H1 (cell line): Measurements from ENCODE around the gene COX7C. TPM values are rescaled to one million over a fixed set of nuclear protein-coding genes. Genes with fewer than 3 reads are reported as not detected.

Source experiments
- CTCF ChIA-PET: fragments of 300-600 bp; sonication (Branson Sonifier 250); formaldehyde crosslinking; loops from one replicate; lab custom pipeline; 2021; ENCODE audit not compliant: partially characterized antibody; lab: Charles Lee
- POLR2A ChIA-PET: fragments of 300-600 bp; sonication (Branson Sonifier 250); formaldehyde crosslinking; loops from one replicate; lab custom pipeline; 2021; ENCODE audit warnings: inconsistent platforms; ENCODE audit not compliant: partially characterized antibody; lab: Charles Lee
- DNase-seq, 2 experiments: peaks; one replicate each; pipeline versions ENCODE4 v3.0.0 to v3.0.0-alpha.2; 2010 to 2022; ENCODE audit warnings: low spot score in 2 of 2, low read depth in 1 of 2, mixed read lengths in 1 of 2
- FAIRE-seq: peaks from 2 replicates; lab custom pipeline; 2011; peaks lifted over from hg19 to GRCh38; lab: Jason Lieb, UNC
- H2AFZ ChIP-seq: 2 replicates; pipeline ENCODE4 v1.8.1; 2012; ENCODE audit warnings: low read length, inconsistent platforms
- H2AK5ac ChIP-seq: 2 replicates; pipeline ENCODE4 v1.6.1; 2013; ENCODE audit warnings: low read depth, low read length
- H2BK120ac ChIP-seq: replicated peaks from 2 replicates; pipeline ENCODE3; 2013; ENCODE audit warnings: low read depth, low read length, inconsistent platforms
- H2BK12ac ChIP-seq: 2 replicates; pipeline ENCODE4 v1.6.1; 2013; ENCODE audit warnings: low read depth, low read length
- H2BK15ac ChIP-seq: 2 replicates; pipeline ENCODE4 v1.6.1; 2013; ENCODE audit warnings: low read length
- H2BK20ac ChIP-seq: 2 replicates; pipeline ENCODE4 v1.6.1; 2013; ENCODE audit warnings: low read length
- H2BK5ac ChIP-seq: 2 replicates; pipeline ENCODE4 v1.6.1; 2013; ENCODE audit warnings: low read depth, low read length
- H3K14ac ChIP-seq: 2 replicates; pipeline ENCODE4 v1.6.1; 2013; ENCODE audit warnings: inconsistent platforms; ENCODE audit not compliant: insufficient read length
- H3K18ac ChIP-seq: 2 replicates; pipeline ENCODE4 v1.6.1; 2013; ENCODE audit warnings: low read length; ENCODE audit errors: extremely low read depth
- H3K23ac ChIP-seq: 2 replicates; pipeline ENCODE4 v1.6.1; 2013; ENCODE audit warnings: inconsistent platforms; ENCODE audit not compliant: insufficient read length
- H3K23me2 ChIP-seq: 2 replicates; pipeline ENCODE4 v1.6.1; 2013; ENCODE audit warnings: low read depth, low read length
- H3K27ac ChIP-seq: 2 replicates; pipeline ENCODE4 v1.6.1; 2011; ENCODE audit warnings: low read depth, low read length, inconsistent platforms
- H3K27me3 ChIP-seq, 4 experiments: replicated peaks in 1 of 4; 1 replicate in 1 of 4; 2 replicates in 3 of 4; pipeline versions ENCODE4 v1.6.1 to v1.8.1; 2011 to 2013; ENCODE audit warnings: low read length in 3 of 4, mild to moderate bottlenecking in 3 of 4, inconsistent platforms in 2 of 4, mixed read lengths in 2 of 4, moderate library complexity in 1 of 4; ENCODE audit not compliant: control insufficient read depth in 3 of 4, insufficient read depth in 3 of 4; ENCODE audit errors: extremely low read depth in 1 of 4
- H3K36me3 ChIP-seq, 4 experiments: 2 replicates each; pipeline versions ENCODE4 v1.6.1 to v1.8.1; 2011 to 2013; ENCODE audit warnings: mild to moderate bottlenecking in 4 of 4, low read length in 3 of 4, moderate library complexity in 2 of 4, control low read depth in 1 of 4, inconsistent platforms in 1 of 4; ENCODE audit not compliant: insufficient read depth in 4 of 4, control insufficient read depth in 2 of 4
- H3K4ac ChIP-seq: replicated peaks from 2 replicates; pipeline ENCODE3; 2013; ENCODE audit warnings: low read length, low read depth, mixed read lengths, inconsistent platforms; ENCODE audit not compliant: insufficient read length
- H3K4me1 ChIP-seq, 4 experiments: replicated peaks in 1 of 4; 1 replicate in 1 of 4; 2 replicates in 3 of 4; pipeline versions ENCODE4 v1.6.1 to v1.8.1; 2011 to 2013; ENCODE audit warnings: low read length in 3 of 4, inconsistent platforms in 2 of 4, mixed read lengths in 1 of 4; ENCODE audit not compliant: insufficient read depth in 4 of 4, control insufficient read depth in 3 of 4
- H3K4me2 ChIP-seq, 2 experiments: 2 replicates each; pipeline versions ENCODE4 v1.6.1 to v1.8.1; 2011 to 2013; ENCODE audit warnings: low read depth in 2 of 2, low read length in 2 of 2, control low read depth in 1 of 2, inconsistent platforms in 1 of 2, mild to moderate bottlenecking in 1 of 2; ENCODE audit not compliant: insufficient read depth in 1 of 2
- H3K4me3 ChIP-seq, 4 experiments: fragments of 200-600, 300-600 bp in 1 of 4; sonication (generic), shearing (Covaris generic), sonication (Bioruptor Twin) in 1 of 4; 2 replicates each; pipeline versions ENCODE4 v1.5.1 to v1.8.1; 2011 to 2016; ENCODE audit warnings: low read length in 4 of 4, low read depth in 3 of 4, control low read depth in 2 of 4, inconsistent platforms in 2 of 4, mild to moderate bottlenecking in 2 of 4, mixed read lengths in 1 of 4, moderate library complexity in 1 of 4; ENCODE audit not compliant: insufficient read depth in 2 of 4; ENCODE audit errors: extremely low read depth in 1 of 4
- H3K56ac ChIP-seq: replicated peaks from 2 replicates; pipeline ENCODE3; 2013; ENCODE audit warnings: low read depth, mild to moderate bottlenecking, mixed read lengths, low read length, inconsistent platforms; ENCODE audit not compliant: insufficient read length
- H3K79me1 ChIP-seq: 2 replicates; pipeline ENCODE4 v1.6.1; 2013; ENCODE audit warnings: low read depth, low read length, control low read depth
- H3K79me2 ChIP-seq, 2 experiments: 2 replicates each; pipeline versions ENCODE4 v1.6.1 to v1.8.1; 2012 to 2013; ENCODE audit warnings: low read length in 2 of 2, mild to moderate bottlenecking in 2 of 2, inconsistent platforms in 1 of 2; ENCODE audit not compliant: insufficient read depth in 2 of 2, control insufficient read depth in 1 of 2
- H3K9ac ChIP-seq, 4 experiments: replicated peaks in 1 of 4; 1 replicate in 1 of 4; 2 replicates in 3 of 4; pipeline versions ENCODE4 v1.6.1 to v1.8.1; 2011 to 2013; ENCODE audit warnings: low read depth in 3 of 4, low read length in 3 of 4, control low read depth in 2 of 4, mild to moderate bottlenecking in 2 of 4, moderate library complexity in 2 of 4, inconsistent platforms in 1 of 4; ENCODE audit errors: extremely low read depth in 1 of 4
- H3K9me3 ChIP-seq, 2 experiments: 2 replicates each; pipeline versions ENCODE4 v1.6.1 to v1.8.1; 2012 to 2013; ENCODE audit warnings: mild to moderate bottlenecking in 2 of 2, moderate library complexity in 2 of 2, control low read depth in 1 of 2, inconsistent platforms in 1 of 2, low read depth in 1 of 2, low read length in 1 of 2, mixed read lengths in 1 of 2; ENCODE audit not compliant: insufficient read depth in 2 of 2
- H4K20me1 ChIP-seq, 2 experiments: replicated peaks in 1 of 2; 2 replicates each; pipeline versions ENCODE3 to v1.8.1; 2011 to 2013; ENCODE audit warnings: inconsistent platforms in 2 of 2, low read length in 2 of 2, mild to moderate bottlenecking in 1 of 2; ENCODE audit not compliant: insufficient read depth in 2 of 2, control insufficient read depth in 1 of 2
- H4K5ac ChIP-seq: 2 replicates; pipeline ENCODE4 v1.6.1; 2013; ENCODE audit warnings: low read length, low read depth, mixed read lengths, inconsistent platforms; ENCODE audit not compliant: insufficient read length
- H4K8ac ChIP-seq: 2 replicates; pipeline ENCODE4 v1.8.0; 2013; ENCODE audit warnings: mild to moderate bottlenecking, moderate library complexity, low read length, inconsistent platforms; ENCODE audit not compliant: insufficient read depth; ENCODE audit errors: extremely low read depth
- H4K91ac ChIP-seq: replicated peaks from 2 replicates; pipeline ENCODE3; 2013; ENCODE audit warnings: low read length, mixed read lengths, inconsistent platforms; ENCODE audit not compliant: insufficient read length
- KDM1A ChIP-seq: fragments of 200-600, 300-600 bp; sonication (generic); IDR thresholded peaks from 2 replicates; pipeline ENCODE4 v1.7.1; 2016; ENCODE audit warnings: mild to moderate bottlenecking, low read length, borderline replicate concordance
- KDM5A ChIP-seq: fragments of 200-600 bp; IDR thresholded peaks from 2 replicates; pipeline ENCODE4 v1.7.1; 2012; ENCODE audit warnings: mild to moderate bottlenecking, low read length, inconsistent platforms, mixed read lengths
- RBBP5 ChIP-seq: IDR thresholded peaks from 2 replicates; pipeline ENCODE4 v1.7.1; 2012; ENCODE audit warnings: low read depth, mild to moderate bottlenecking, inconsistent platforms, low read length, moderate library complexity, borderline replicate concordance
- SP1 ChIP-seq: IDR thresholded peaks from 2 replicates; pipeline ENCODE4 v1.6.1; 2011; ENCODE audit warnings: low read depth, low read length
- TCF12 ChIP-seq: IDR thresholded peaks from 2 replicates; pipeline ENCODE4 v1.6.1; 2011; ENCODE audit warnings: low read depth, mild to moderate bottlenecking, low read length
- TEAD4 ChIP-seq: IDR thresholded peaks from 2 replicates; pipeline ENCODE4 v1.6.1; 2012; ENCODE audit warnings: low read depth, low read length, inconsistent platforms, mixed read lengths
- YY1 ChIP-seq: IDR thresholded peaks from 2 replicates; pipeline ENCODE4 v1.6.1; 2011; ENCODE audit warnings: low read depth, mild to moderate bottlenecking, low read length
- ZNF274 ChIP-seq: IDR thresholded peaks from 2 replicates; pipeline ENCODE4 v1.7.0; 2012; ENCODE audit warnings: low read length, borderline replicate concordance; ENCODE audit errors: extremely low read depth
- WGBS, 2 experiments: shearing (Covaris generic) in 1 of 2; methylation state at CpG; one replicate each; pipeline versions ENCODE4 v1.1.6 to v1.1.7; 2013 to 2015; ENCODE audit warnings: low lambda C conversion rate in 2 of 2, mixed read lengths in 2 of 2, inconsistent platforms in 1 of 2, low coverage in 1 of 2, missing lambda C conversion rate in 1 of 2; ENCODE audit not compliant: insufficient replicate concordance in 2 of 2, insufficient coverage in 1 of 2, insufficient read length in 1 of 2; ENCODE audit errors: extremely low coverage in 1 of 2, missing lambda C conversion rate in 1 of 2; 5-methylcytosine and 5-hydroxymethylcytosine counted together
- polyA plus RNA-seq, 7 experiments: library from polyadenylated mRNA; depleted of rRNA in 3 of 7; stranded (reverse) in 5 of 7; unstranded in 2 of 7; fragments of >200 nt in 5 of 7; fragments of 200-250 nt in 2 of 7; gene quantifications; 1 replicate in 5 of 7; 2 replicates in 1 of 7; 4 replicates in 1 of 7; pipeline versions ENCODE4 v1.2.1 to v1.2.3, GENCODE V29; 2011 to 2013; ENCODE audit warnings: missing spikeins in 2 of 7, mixed read lengths in 2 of 7
- total RNA-seq: library from RNA; stranded (reverse); fragmentation: NEBNext Ultra II Directional; extraction: Animal tissue kit (Norgen Biotek cat#: 25700); gene quantifications from 2 replicates; pipeline ENCODE4 v1.2.1, GENCODE V29; 2021

Gene COX7C
- total and polyA plus RNA-seq, 2 of the 8 experiments (the other 6 are each of a cell fraction or from before 2014, with no cell fraction given), result 1,059 to 1,207 TPM

DNA sequence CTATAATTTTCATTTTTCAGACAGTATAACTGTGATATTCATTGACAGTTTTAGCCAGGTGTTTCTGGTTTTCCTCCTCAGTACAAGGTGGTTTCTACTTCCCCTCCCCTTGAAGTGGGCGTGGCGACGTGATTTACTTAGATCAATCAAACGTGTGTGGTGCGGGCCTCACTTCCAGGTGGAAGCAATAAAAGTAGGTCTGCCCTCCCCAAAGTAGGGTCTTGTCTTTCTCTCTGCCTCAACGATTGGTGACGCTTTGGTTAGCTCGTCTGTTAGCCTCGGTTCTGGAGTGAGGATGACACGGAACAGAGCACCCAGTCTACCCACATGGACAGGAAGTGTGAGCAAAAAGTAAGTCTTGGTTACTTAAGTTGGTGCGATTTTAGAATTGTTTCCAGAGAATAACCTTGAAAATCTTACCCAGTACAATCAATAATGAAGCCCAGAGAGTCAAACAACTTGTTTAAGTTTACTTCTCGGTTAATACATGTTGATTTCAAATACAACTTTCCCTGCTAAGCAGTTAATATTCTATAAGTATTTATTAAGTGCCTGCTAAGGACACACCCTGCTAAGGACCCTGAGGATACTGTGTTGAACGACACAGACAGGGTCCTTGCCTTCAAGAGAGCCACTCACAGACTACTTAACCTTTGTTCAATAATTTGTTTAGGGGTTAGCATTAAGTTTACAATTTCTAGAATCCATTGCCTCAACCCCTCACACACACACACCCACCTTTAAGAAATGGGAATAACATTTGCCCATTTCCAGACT, 48.4 kb downstream of the COX7C start:
- peak overlapping the region; percentile 2; the same call in 1 of the 2 replicates for H2BK20ac ChIP-seq
- no peaks in the 10 kb centered on the region; a peak in 2 of 7 replicates for H3K4me1 ChIP-seq
- no peaks in the 10 kb centered on the region for H4K20me1 ChIP-seq
- H3K4me2 ChIP-seq, result peak overlapping the region in 1 of 2 experiments; percentile 61; a peak in 2 of 4 replicates
- POLR2A ChIA-PET, result interaction anchor here (0.6 kb wide), 1 partner anchor 9 kb away, joined by 3 read pairs; no protein-coding TSS in a partner anchor
- no peak overlapping the region for H3K18ac ChIP-seq
- no peaks in the 10 kb centered on the region for H3K79me1 ChIP-seq
- H2BK120ac ChIP-seq, result no peak overlapping the region
- no peaks in the 10 kb centered on the region for H3K27me3 ChIP-seq
- FAIRE-seq, result no peak
- peak overlapping the region in 1 of 4 experiments; percentile 32; a peak in 1 of 8 replicates for H3K4me3 ChIP-seq
- H4K8ac ChIP-seq, result no peak overlapping the region
- TF ChIP-seq KDM5A (no peak), TCF12 (no peak), TEAD4 (no peak), KDM1A (no peak), RBBP5 (no peak), ZNF274 (no peak), SP1 (no peak), YY1 (no peak)
- DNase-seq, result no peak
- H2BK15ac ChIP-seq, result no peak overlapping the region
- WGBS, 2 experiments, result 80% methylated on average over 13 of the region's 13 CpGs; no CpG with 5 or more reads in 1 of the 2 experiments
- no peak overlapping the region for H3K4ac ChIP-seq
- peak overlapping the region in 1 of 4 experiments; percentile 60; a peak in 2 of 7 replicates for H3K9ac ChIP-seq
- H2BK12ac ChIP-seq, result no peak overlapping the region; the same call in 1 of the 2 replicates
- peak overlapping the region; percentile 76 for H4K91ac ChIP-seq
- H3K36me3 ChIP-seq, result no peaks in the 10 kb centered on the region
- H4K5ac ChIP-seq, result peak overlapping the region; percentile 38
- no peak overlapping the region for H3K56ac ChIP-seq
- no peak overlapping the region for H3K27ac ChIP-seq
- no peak overlapping the region for H2BK5ac ChIP-seq
- no peaks in the 10 kb centered on the region for H3K23me2 ChIP-seq
- no peaks in the 10 kb centered on the region for H3K9me3 ChIP-seq
- CTCF ChIA-PET, result interaction anchor here (0.6 to 4.0 kb wide), 7 partner anchors 13 to 302 kb away, joined by 3 to 18 read pairs (median 4); no protein-coding TSS in a partner anchor
- H2AFZ ChIP-seq, result no peak overlapping the region
- H3K79me2 ChIP-seq, result no peaks in the 10 kb centered on the region
- no peak overlapping the region for H2AK5ac ChIP-seq
- H3K14ac ChIP-seq, result no peak overlapping the region
- H3K23ac ChIP-seq, result no peak overlapping the region
